PC-9 (cell line): Measurements from ENCODE around the gene TYRP1.

Experiments used
- CTCF ChIP-seq: fragments of 200-600 bp; sonication (generic); conservative IDR thresholded peaks from 2 replicates; pipeline ENCODE4 v1.6.1; 2017; ENCODE audit warnings: mixed run types, antibody characterized with exemption, mild to moderate bottlenecking, moderate library complexity
- EZH2 ChIP-seq: fragments of 200-600 bp; sonication (generic); IDR thresholded peaks from 2 replicates; pipeline ENCODE4 v1.8.0; 2017; ENCODE audit warnings: antibody characterized with exemption, low read depth

- TF ChIP-seq EZH2 (no peak), CTCF (no peak)
These were observed 11.6 kb upstream of the TYRP1 start for GRCh38 chr9:12681620-12682019.
